Upper lobe of right lung (tissue), 1 donor: Measurements from ENCODE around the gene ZNF729. TPM values are rescaled to one million over a fixed set of nuclear protein-coding genes. Genes with fewer than 3 reads are reported as not detected.
"Not testable (repeated sequence)": the region's sequence is repeated elsewhere in the genome, so short reads cannot be mapped to it uniquely, and the experiment has no call there.

Experiments
- ATAC-seq: fragments of 200-7000 bp; cut with Tn5 transposase; one replicate; pipeline ENCODE4 v1.9.1; 2020; ENCODE audit warnings: mild to moderate bottlenecking, moderate library complexity
- DNase-seq: peaks from one replicate; pipeline ENCODE4 v3.0.0-alpha.2; 2020
- H3K27ac ChIP-seq: fragments of 200-600 bp; one replicate; pipeline ENCODE4 v1.8.0; 2022
- H3K27me3 ChIP-seq: fragments of 200-600 bp; one replicate; pipeline ENCODE4 v1.8.0; 2022; ENCODE audit warnings: mild to moderate bottlenecking
- H3K36me3 ChIP-seq: fragments of 200-600 bp; one replicate; pipeline ENCODE4 v1.8.0; 2022
- H3K4me1 ChIP-seq: fragments of 200-600 bp; one replicate; pipeline ENCODE4 v1.8.0; 2022
- H3K4me3 ChIP-seq: fragments of 200-600 bp; one replicate; pipeline ENCODE4 v1.8.0; 2022; ENCODE audit warnings: mild to moderate bottlenecking
- H3K9me3 ChIP-seq: fragments of 200-600 bp; one replicate; pipeline ENCODE4 v1.8.0; 2022
- intact Hi-C: fragments of 100-400 bp; cut with DNase I; formaldehyde crosslinking; loops from one replicate; pipeline ENCODE4 v1.11.0; 2022
- total RNA-seq: library from RNA; stranded (reverse); fragmentation: NEBNext Ultra II Directional; extraction: Animal tissue kit (Norgen Biotek cat#: 25700); gene quantifications from one replicate; pipeline ENCODE4 v1.2.1, GENCODE V29; 2021
- TF ChIP-seq, protein P1 (sequence below): fragments of 200-600 bp; IDR thresholded peaks from one replicate; pipeline ENCODE4 v1.8.0; 2022; ENCODE audit warnings: antibody characterized with exemption
- donor health status: DM: no; HTN: yes; CAD: no; lungs with severe emphysema.

The ZNF729 gene
- total RNA-seq, 1 donor from 2014 or later, result not detected

DNA sequence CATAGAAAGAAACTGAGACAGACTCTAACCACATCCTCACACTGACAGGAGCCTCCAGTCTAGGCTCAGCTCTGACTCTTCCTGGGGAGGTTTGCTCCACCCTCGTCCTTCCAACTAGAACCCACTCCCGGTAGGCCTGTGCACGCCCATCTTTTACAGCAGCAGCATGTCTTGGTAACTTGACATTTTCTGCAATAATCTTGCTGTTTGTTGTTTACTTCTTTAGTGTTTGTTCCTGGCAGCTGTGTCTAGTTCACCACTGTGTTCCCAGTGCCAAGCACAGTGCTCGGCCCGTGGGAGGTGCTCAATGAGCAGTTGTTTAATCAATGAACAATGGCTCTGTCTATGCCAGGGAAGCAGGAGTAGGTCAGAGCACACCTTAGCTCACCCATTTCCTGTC is 23.1 kb upstream of the ZNF729 start:
- no peaks in the 10 kb centered on the region for H3K9me3 ChIP-seq
- no peak for DNase-seq
- no peaks in the 10 kb centered on the region for H3K36me3 ChIP-seq
- ATAC-seq, result no peak
- no peak overlapping the region for H3K27ac ChIP-seq
- H3K4me3 ChIP-seq, result no peak overlapping the region
- H3K27me3 ChIP-seq, result no peaks in the 10 kb centered on the region
- TF ChIP-seq, protein P1, sequence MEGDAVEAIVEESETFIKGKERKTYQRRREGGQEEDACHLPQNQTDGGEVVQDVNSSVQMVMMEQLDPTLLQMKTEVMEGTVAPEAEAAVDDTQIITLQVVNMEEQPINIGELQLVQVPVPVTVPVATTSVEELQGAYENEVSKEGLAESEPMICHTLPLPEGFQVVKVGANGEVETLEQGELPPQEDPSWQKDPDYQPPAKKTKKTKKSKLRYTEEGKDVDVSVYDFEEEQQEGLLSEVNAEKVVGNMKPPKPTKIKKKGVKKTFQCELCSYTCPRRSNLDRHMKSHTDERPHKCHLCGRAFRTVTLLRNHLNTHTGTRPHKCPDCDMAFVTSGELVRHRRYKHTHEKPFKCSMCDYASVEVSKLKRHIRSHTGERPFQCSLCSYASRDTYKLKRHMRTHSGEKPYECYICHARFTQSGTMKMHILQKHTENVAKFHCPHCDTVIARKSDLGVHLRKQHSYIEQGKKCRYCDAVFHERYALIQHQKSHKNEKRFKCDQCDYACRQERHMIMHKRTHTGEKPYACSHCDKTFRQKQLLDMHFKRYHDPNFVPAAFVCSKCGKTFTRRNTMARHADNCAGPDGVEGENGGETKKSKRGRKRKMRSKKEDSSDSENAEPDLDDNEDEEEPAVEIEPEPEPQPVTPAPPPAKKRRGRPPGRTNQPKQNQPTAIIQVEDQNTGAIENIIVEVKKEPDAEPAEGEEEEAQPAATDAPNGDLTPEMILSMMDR, result no peak
- no peaks in the 10 kb centered on the region for H3K4me1 ChIP-seq
- intact Hi-C loops, result no loop called here

DNA sequence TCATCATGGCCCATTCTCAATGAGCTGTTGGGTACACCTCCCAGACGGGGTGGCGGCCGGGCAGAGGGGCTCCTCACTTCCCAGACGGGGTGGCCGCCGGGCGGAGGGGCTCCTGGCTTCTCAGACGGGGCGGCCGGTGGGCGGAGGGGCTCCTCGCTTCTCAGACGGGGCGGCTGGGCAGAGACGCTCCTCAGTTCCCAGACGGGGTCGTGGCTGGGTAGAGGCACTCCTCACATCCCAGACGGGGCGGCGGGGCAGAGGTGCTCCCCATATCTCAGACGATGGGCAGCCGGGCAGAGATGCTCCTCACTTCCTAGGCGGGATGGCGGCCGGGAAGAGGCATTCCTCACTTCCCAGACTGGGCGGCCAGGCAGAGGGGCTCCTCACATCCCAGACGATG is 35.3 kb downstream of the ZNF729 start:
- H3K4me1 ChIP-seq, intact Hi-C loops, H3K36me3 ChIP-seq, H3K27ac ChIP-seq, H3K4me3 ChIP-seq, DNase-seq, ATAC-seq, H3K27me3 ChIP-seq: not testable (repeated sequence)
- H3K9me3 ChIP-seq, result peaks cover 18% of the 10 kb centered on the region

DNA sequence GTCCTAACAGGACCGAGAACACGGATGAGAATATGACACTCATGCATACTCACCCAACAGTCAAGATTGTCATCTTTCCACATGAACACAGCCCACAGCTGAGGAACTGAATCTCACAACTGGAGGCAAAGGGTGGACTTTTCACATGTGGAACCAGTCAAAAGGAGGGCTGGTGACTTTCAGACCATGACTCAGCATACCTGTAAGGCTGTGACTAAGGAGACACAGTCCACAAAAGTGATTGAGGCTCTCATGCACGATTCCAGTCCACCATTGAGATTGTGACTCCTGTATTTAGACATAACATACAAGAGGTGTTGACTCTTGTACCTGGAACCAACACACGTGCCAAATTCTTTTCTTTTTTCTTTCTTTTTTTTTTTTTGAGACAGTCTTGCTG is 40.0 kb downstream of the ZNF729 start:
- DNase-seq, result no peak
- no peaks in the 10 kb centered on the region for H3K27me3 ChIP-seq
- no peak for ATAC-seq
- H3K9me3 ChIP-seq, result peaks cover 5% of the 10 kb centered on the region
- H3K4me1 ChIP-seq, result no peaks in the 10 kb centered on the region
- H3K4me3 ChIP-seq, result no peak overlapping the region
- TF ChIP-seq, protein P1, result no peak
- intact Hi-C loops, result no loop called here
- no peak overlapping the region for H3K27ac ChIP-seq
- no peaks in the 10 kb centered on the region for H3K36me3 ChIP-seq

DNA sequence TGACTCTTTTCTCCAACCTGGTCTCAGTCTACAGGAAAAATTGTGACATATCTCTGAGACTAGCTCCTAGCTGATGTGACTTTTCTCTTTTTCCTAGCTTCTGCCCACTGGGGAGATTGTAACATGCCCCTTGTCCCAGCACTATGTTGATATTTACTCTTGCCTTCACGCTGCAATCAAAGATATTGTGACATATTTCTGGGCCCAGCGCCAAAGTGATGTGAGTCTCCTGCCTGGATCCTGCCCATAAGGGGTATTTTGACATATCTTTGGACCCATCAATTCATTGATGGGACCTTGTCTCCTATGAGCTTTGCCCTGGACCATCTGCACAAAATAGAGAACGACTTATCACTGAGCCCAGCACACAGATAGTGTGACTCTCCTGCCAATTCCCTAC is 41.1 kb downstream of the ZNF729 start:
- intact Hi-C loops, result no loop called here
- no peak overlapping the region for H3K27ac ChIP-seq
- H3K27me3 ChIP-seq, result no peaks in the 10 kb centered on the region
- no peaks in the 10 kb centered on the region for H3K4me1 ChIP-seq
- no peak for DNase-seq
- ATAC-seq, result no peak
- H3K36me3 ChIP-seq, result no peaks in the 10 kb centered on the region
- no peak overlapping the region for H3K4me3 ChIP-seq
- peaks cover 5% of the 10 kb centered on the region for H3K9me3 ChIP-seq
- TF ChIP-seq, protein P1, result no peak

DNA sequence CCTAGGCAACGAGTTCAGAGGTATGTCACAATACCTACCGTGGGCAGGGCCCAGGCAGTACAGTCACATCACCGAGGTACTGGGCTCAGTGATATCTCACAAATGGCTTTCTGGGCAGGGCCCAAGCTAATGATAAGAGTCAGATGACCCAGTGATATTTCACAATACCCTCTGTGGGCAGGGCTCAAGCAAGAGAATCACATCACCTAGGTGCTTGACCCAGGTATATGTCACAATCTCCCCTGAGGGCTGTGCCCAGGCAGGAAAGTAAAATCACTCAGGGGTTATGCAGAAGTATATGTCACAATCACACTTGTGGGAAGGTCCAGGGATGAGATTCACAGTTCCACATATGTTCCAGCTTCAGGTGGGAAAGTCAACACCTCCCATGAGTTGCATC is 45.3 kb downstream of the ZNF729 start:
- no peak overlapping the region for H3K27ac ChIP-seq
- H3K4me1 ChIP-seq, result no peaks in the 10 kb centered on the region
- TF ChIP-seq, protein P1, result no peak
- no peak for DNase-seq
- no peaks in the 10 kb centered on the region for H3K36me3 ChIP-seq
- H3K27me3 ChIP-seq, result no peaks in the 10 kb centered on the region
- no peak for ATAC-seq
- no peaks in the 10 kb centered on the region for H3K9me3 ChIP-seq
- H3K4me3 ChIP-seq, result no peak overlapping the region
- intact Hi-C loops, result no loop called here

DNA sequence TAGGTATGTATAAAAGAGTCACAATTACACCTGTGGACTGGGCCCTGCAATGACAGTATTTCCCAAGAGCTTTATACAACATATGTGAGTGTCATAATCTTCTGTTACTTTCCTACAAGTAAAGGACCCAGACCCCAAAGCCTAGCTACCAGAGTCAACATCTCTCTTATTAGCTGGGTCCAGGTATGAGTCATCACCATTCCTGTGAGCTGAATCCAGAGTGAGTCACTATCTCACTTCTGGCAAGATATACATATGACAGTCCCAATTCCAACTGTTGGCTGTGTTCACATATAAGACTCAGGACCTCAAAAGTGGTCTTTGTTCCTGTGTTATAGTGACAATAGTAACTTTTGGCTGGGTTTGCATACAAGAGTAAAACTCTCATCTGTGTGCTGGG is 46.7 kb downstream of the ZNF729 start:
- TF ChIP-seq, protein P1, result no peak
- ATAC-seq (no peak), DNase-seq (no peak)
- H3K27ac ChIP-seq, result no peak overlapping the region
- no peak overlapping the region for H3K4me3 ChIP-seq
- H3K36me3 ChIP-seq, result no peaks in the 10 kb centered on the region
- no peaks in the 10 kb centered on the region for H3K27me3 ChIP-seq
- intact Hi-C loops, result no loop called here
- H3K9me3 ChIP-seq, result no peaks in the 10 kb centered on the region
- H3K4me1 ChIP-seq, result no peaks in the 10 kb centered on the region
